ENCODE measurements around the gene FIGN.

Gene FIGN

DNA sequence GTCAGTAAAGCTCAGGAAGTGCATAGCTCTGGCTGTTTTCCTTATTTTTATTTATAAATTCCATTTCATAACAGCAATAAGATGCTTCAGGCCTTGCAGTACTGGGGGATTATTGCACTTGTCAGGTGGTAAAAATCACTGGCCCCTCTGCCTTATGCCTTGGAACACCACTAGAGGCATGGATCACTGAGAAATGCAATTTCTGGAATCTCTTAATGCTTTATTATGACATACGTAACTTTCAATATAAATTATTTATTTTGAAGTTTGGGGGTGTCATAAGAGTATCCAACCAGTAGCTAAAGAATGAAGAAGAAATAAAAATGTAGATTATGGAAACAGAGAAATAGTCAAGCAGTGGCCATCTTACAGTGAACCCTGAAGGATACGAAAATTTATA lies 183.1 kb downstream of the FIGN start:
- no peak for DNase-seq

DNA sequence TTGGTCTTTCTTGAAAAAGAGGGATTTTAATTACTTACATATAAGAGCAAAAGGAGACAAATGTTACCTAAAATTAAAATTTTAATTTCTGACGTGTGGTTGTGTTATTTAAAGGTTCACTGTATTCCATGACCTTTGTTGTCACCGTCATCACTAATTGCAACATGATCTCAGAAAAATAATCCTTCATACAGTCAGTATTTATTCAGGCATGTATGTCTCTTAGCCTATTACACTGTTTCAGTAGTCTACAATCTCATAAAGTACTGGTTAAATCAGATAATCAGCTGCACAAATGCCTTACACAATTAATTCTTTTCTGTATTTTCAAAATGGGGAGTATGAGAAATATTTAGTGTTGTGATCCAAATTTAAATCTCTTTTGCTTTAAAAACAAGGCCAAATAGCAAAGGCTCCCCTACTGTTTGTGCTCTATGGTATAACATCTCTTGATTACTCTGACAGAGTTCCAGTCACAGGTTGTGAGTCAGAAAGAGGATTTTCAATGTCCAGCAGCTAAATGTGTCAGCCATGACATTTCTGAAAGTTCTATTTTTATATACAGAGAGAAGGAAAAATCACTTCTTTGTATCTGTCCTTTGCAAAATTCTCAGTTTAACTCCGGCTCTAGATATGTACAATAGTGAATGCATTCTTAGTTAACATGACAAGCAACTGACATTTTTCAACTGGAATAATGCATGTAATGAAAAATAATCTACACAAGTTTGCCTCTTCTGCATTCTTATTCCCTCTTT lies 184.0 kb downstream of the FIGN start:
- DNase-seq, result no peak

DNA sequence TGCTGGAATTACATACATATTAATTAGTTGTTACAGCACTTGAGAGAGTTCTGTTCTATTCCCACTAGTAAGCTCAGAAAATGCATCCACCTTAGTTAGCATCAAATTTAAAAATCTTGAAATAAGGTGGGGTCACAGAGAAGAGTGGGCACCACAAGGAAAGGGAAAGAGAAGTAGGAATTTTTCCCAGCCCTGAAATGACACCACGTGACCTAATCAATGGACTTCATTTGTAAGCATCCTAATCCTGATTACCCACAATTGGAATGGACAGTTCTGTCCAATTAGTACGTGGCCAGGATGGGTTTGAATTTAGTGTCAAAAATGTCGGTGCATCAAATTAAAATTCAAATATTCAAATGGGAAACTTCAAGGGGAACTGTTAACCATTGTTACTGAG lies 186.8 kb downstream of the FIGN start:
- no peak for DNase-seq
